Measurements from ENCODE around the gene SNX25.

Gene SNX25

DNA sequence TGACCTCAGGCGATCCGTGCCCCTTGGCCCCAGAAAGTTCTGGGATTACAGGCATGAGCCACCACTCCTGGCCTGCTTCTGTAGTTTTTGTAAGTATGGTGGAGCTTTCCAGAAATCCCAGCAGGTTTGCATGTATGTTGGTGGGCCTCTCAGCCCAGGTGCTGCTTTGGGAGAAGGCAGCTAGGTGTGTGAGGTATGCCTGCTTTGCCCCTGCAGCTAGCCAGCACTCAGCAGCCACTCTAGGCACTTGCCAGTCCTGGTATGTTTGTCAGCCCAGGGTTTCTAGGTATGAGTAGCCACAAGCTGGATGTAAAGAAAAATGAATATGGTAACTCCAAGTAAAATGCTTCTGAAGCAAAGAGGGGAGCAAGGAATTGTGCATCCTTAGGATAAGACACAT, 8.9 kb downstream of the SNX25 start:
- H3K4me1 ChIP-seq, result peaks cover 58 to 71% (median 66%) of the 10 kb centered on the region in 10 experiments
- no peaks in the 10 kb centered on the region for H3K27me3 ChIP-seq
- TF ChIP-seq Cebpa-rat (IDR thresholded peaks at IDR 0.05), result no peak
- peaks cover 0 to 51% (median 21%) of the 10 kb centered on the region in 11 experiments; a peak in 17 of 22 replicates for H3K36me3 ChIP-seq
- H3K9me3 ChIP-seq (replicated peaks in 1 of 11), result peaks cover 0 to 31% (median 24%) of the 10 kb centered on the region in 11 experiments; a peak in 18 of 22 replicates
- H3K27ac ChIP-seq, result no peak overlapping the region
- H3K9ac ChIP-seq, result no peak overlapping the region
- H3K4me2 ChIP-seq, result peak overlapping the region in 5 of 11 experiments; percentile 3 to 95 (median 17); a peak in 2 of 22 replicates
- no peak overlapping the region for H3K4me3 ChIP-seq
- peaks cover 16 to 61% (median 33%) of the 10 kb centered on the region in 11 experiments; a peak in 18 of 22 replicates for H4K20me1 ChIP-seq

DNA sequence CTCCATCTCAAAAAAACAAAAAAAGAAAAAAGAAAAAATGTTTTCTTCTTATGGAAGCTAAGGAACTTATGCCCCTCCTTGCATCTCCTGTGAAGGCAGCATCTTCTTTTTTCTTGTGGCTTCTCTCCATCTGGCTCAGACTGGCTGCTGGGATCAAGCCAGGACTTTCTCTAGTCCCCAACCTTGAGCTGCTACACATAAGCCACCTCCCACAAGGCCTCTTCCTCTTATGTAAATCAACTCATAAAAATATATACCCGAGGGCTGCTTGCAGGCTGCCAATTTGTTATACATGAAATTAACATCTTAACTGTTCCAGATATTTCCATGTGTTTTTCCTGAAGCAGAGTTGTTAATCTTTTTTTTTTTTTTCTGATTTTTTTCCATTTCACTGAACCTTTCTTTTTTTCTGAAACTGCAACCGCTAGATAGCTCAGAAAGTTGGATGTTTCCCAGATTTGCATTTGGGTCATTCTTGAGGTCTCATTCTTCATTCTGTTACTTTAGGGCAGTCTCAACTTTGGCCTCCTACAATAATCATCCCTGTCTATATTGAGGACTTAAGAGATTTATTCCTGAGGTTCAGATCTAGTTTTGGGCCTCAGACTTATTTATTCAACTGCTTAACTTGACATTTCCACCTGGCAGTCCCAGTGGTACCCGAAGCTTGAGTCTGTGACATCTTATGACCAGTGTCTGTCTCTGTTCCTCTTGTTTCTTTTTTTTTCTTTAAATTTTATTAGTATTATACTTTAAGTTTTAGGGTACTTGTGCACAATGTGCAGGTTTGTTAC, 10.3 kb downstream of the SNX25 start:
- H3K4me3 ChIP-seq, result no peak overlapping the region
- TF ChIP-seq Cebpa-rat (IDR thresholded peaks at IDR 0.05), result no peak
- H3K9me3 ChIP-seq (replicated peaks in 1 of 11), result peaks cover 0 to 34% (median 27%) of the 10 kb centered on the region in 11 experiments; a peak in 18 of 22 replicates
- H3K27me3 ChIP-seq, result no peaks in the 10 kb centered on the region
- peaks cover 0 to 57% (median 23%) of the 10 kb centered on the region in 11 experiments; a peak in 17 of 22 replicates for H3K36me3 ChIP-seq
- no peak overlapping the region for H3K9ac ChIP-seq
- peaks cover 44 to 59% (median 52%) of the 10 kb centered on the region in 10 experiments for H3K4me1 ChIP-seq
- H4K20me1 ChIP-seq, result peaks cover 14 to 61% (median 36%) of the 10 kb centered on the region in 11 experiments; a peak in 19 of 22 replicates
- peak overlapping the region; percentile 5 to 62 (median 39); a peak in 21 of 22 replicates for H3K4me2 ChIP-seq
- no peak overlapping the region for H3K27ac ChIP-seq

DNA sequence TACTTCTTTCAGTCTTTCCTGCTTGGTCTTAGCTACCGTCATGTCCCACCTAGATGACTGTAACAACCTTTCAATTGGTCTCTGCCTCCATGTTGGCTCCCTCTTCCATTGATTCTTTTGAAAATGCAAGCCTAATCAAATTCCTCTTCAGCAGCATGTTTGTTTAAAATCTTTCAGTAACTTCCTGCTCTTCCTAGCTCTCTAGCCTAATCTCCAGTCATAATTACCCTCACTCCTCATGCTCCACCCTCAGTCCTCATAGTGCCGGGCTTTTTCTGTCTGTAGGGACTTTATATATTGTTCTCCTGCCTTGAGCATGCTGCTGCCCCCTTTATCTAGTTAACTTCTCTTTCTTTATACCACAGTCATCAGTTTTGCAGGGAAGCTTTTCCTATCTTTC, 12.1 kb downstream of the SNX25 start:
- H3K9ac ChIP-seq, result no peak overlapping the region
- H3K4me2 ChIP-seq, result 0 out of 22 replicates have a peak overlapping the region, but pooled peaks of 1 of the 11 experiments have one; percentile 1
- peaks cover 27 to 43% (median 35%) of the 10 kb centered on the region in 10 experiments for H3K4me1 ChIP-seq
- no peaks in the 10 kb centered on the region for H3K27me3 ChIP-seq
- peaks cover 24 to 71% (median 44%) of the 10 kb centered on the region in 11 experiments; a peak in 21 of 22 replicates for H4K20me1 ChIP-seq
- no peak overlapping the region for H3K4me3 ChIP-seq
- peaks cover 0 to 47% (median 23%) of the 10 kb centered on the region in 11 experiments; a peak in 17 of 22 replicates for H3K36me3 ChIP-seq
- H3K9me3 ChIP-seq (replicated peaks in 1 of 11), result peaks cover 0 to 34% (median 27%) of the 10 kb centered on the region in 11 experiments; a peak in 18 of 22 replicates
- no peak for TF ChIP-seq Cebpa-rat (IDR thresholded peaks at IDR 0.05)
- H3K27ac ChIP-seq, result no peak overlapping the region

DNA sequence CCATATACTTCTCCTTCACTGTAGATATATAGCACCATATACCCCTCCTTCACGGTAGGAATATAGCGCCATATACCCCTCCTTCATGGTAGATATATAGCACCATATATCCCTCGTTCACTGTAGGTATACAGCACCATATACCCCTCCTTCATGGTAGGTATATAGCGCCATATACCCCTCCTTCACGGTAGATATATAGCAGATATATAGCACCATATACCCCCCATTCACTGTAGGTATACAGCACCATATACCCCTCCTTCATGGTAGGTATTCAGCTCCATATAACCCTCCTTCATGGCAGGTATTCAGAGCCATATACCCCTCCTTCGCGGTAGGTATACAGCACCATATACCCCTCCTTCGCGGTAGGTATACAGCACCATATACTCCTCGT, 12.5 kb downstream of the SNX25 start:
- Histone ChIP-seq H4K20me1 (peaks cover 28 to 75% (median 47%) of the 10 kb centered on the region in 11 experiments; a peak in 21 of 22 replicates), H3K9me3 (replicated peaks in 1 of 11) (peaks cover 0 to 34% (median 27%) of the 10 kb centered on the region in 11 experiments; a peak in 18 of 22 replicates), H3K4me3 (no peak overlapping the region), H3K9ac (no peak overlapping the region), H3K27me3 (no peaks in the 10 kb centered on the region), H3K27ac (no peak overlapping the region), H3K4me2 (no peak overlapping the region), H3K36me3 (peaks cover 0 to 46% (median 23%) of the 10 kb centered on the region in 11 experiments; a peak in 17 of 22 replicates), H3K4me1 (peaks cover 23 to 39% (median 31%) of the 10 kb centered on the region in 10 experiments)
- TF ChIP-seq Cebpa-rat (IDR thresholded peaks at IDR 0.05), result no peak

DNA sequence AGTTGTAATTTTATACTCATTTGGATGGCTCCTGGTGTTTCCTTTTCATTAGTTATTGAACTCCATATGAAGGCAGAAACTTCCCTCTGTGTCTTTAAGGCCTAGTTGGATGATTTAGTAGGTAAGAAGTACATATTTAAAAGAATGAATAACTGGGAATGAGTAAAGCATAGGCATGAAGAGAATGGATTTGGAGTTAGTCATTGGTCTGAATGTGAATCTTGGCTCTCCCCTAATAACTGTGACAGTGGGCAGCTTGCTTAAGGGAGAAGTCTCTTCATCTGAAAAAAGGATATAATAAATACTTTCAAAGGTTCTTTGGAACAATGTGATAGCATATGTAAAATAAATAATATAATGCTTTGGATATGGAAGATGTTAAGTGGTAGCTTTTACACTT, 13.2 kb downstream of the SNX25 start:
- Histone ChIP-seq H3K27ac (no peak overlapping the region), H3K9me3 (replicated peaks in 1 of 11) (peaks cover 0 to 34% (median 27%) of the 10 kb centered on the region in 11 experiments; a peak in 18 of 22 replicates), H3K4me3 (no peak overlapping the region), H3K4me1 (peaks cover 16 to 32% (median 24%) of the 10 kb centered on the region in 10 experiments), H4K20me1 (peaks cover 33 to 78% (median 50%) of the 10 kb centered on the region in 11 experiments; a peak in 21 of 22 replicates), H3K4me2 (no peak overlapping the region), H3K27me3 (no peaks in the 10 kb centered on the region), H3K9ac (no peak overlapping the region), H3K36me3 (peaks cover 0 to 42% (median 23%) of the 10 kb centered on the region in 11 experiments; a peak in 17 of 22 replicates)
- no peak for TF ChIP-seq Cebpa-rat (IDR thresholded peaks at IDR 0.05)

DNA sequence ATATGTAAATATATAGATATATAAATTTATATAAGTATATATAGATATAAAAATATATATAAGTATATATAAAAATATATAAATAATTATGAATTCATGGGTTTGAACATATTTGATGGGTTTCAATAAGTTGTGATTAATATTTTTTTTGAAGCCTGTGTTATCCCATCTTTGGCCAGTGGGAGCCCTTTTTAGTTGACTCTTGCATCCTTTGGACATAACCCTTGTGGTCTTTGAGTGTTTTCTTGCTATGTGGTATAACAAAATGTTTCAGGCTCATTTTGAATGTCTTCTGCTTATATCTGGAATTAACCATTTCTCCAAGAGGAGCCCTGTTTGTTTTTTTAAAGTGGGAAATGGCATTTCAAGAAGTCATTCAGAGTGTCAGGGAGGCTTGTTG, 15.2 kb downstream of the SNX25 start:
- H3K27me3 ChIP-seq, result no peaks in the 10 kb centered on the region
- no peak overlapping the region for H3K4me2 ChIP-seq
- H3K27ac ChIP-seq, result no peak overlapping the region
- H3K9me3 ChIP-seq (replicated peaks in 1 of 11), result peaks cover 0 to 34% (median 27%) of the 10 kb centered on the region in 11 experiments; a peak in 18 of 22 replicates
- peaks cover 0 to 50% (median 33%) of the 10 kb centered on the region in 11 experiments; a peak in 19 of 22 replicates for H3K36me3 ChIP-seq
- H3K4me1 ChIP-seq, result peaks cover 3 to 14% (median 5%) of the 10 kb centered on the region in 10 experiments; a peak in 19 of 20 replicates
- no peak for TF ChIP-seq Cebpa-rat (IDR thresholded peaks at IDR 0.05)
- no peak overlapping the region for H3K9ac ChIP-seq
- peaks cover 31 to 79% (median 59%) of the 10 kb centered on the region in 11 experiments; a peak in 21 of 22 replicates for H4K20me1 ChIP-seq
- no peak overlapping the region for H3K4me3 ChIP-seq

DNA sequence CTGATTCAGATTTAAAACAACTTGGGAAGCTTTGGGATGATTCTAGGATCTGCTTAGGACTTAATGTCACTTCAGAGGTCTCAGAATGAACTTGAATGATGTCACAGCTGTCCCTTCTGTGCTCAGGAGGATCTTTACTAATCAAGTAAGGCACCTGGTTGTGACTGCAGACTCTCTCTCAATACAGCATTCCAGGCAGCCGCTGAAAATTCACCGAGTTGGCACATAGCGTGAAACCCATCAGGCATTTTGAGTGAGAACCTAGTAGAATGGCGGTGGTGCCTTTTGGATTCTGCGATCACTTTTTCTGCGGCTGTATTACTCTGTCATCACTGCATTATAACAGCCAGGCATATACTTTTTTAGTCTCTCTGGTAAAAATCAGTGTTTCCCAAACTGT, 16.5 kb downstream of the SNX25 start:
- Histone ChIP-seq H3K27me3 (no peaks in the 10 kb centered on the region), H3K27ac (no peak overlapping the region), H3K4me1 (peaks cover 0 to 10% (median 0%) of the 10 kb centered on the region in 10 experiments; a peak in 5 of 20 replicates), H3K4me2 (no peak overlapping the region), H3K4me3 (no peak overlapping the region), H4K20me1 (peaks cover 31 to 77% (median 63%) of the 10 kb centered on the region in 11 experiments; a peak in 21 of 22 replicates), H3K9ac (no peak overlapping the region), H3K36me3 (peaks cover 0 to 46% (median 31%) of the 10 kb centered on the region in 11 experiments; a peak in 19 of 22 replicates), H3K9me3 (replicated peaks in 1 of 11) (peaks cover 0 to 30% (median 24%) of the 10 kb centered on the region in 11 experiments; a peak in 18 of 22 replicates)
- TF ChIP-seq Cebpa-rat (IDR thresholded peaks at IDR 0.05), result no peak

DNA sequence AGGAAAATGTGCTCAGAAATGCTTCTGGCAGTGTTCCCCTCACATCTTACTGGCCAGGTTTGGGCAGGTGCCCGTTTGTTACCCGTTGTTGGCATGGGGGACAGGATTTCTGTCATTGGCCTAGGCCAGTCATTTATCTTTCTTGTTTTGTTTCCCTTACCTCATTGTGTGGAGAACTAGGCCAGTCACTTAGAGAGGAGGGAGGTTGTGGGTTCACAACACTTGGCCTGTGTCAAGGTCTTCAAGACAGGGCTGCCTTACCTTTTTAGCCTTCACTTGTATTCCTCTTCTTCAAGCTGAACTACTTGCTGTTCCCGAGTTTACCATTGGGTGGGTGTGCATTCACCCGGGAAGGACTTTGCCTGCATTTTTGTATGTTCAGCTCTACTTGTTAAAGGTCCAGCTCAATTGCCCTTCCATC, 17.7 kb downstream of the SNX25 start:
- Histone ChIP-seq H3K4me2 (no peak overlapping the region), H3K9ac (no peak overlapping the region), H3K36me3 (peaks cover 0 to 38% (median 22%) of the 10 kb centered on the region in 11 experiments; a peak in 18 of 22 replicates), H3K4me3 (no peak overlapping the region), H3K27me3 (no peaks in the 10 kb centered on the region), H3K9me3 (replicated peaks in 1 of 11) (peaks cover 0 to 18% (median 15%) of the 10 kb centered on the region in 11 experiments; a peak in 17 of 22 replicates), H4K20me1 (peaks cover 35 to 87% (median 68%) of the 10 kb centered on the region in 11 experiments; a peak in 21 of 22 replicates), H3K4me1 (peaks cover 0 to 11% (median 1%) of the 10 kb centered on the region in 10 experiments; a peak in 7 of 20 replicates), H3K27ac (no peak overlapping the region)
- TF ChIP-seq Cebpa-rat (IDR thresholded peaks at IDR 0.05), result no peak
